ENCODE results near the gene KLF3.

Gene KLF3

GRCh38 chr4:38699112-38699511 is 35.1 kb downstream of the KLF3 start:
- no peak for DNase-seq

DNA sequence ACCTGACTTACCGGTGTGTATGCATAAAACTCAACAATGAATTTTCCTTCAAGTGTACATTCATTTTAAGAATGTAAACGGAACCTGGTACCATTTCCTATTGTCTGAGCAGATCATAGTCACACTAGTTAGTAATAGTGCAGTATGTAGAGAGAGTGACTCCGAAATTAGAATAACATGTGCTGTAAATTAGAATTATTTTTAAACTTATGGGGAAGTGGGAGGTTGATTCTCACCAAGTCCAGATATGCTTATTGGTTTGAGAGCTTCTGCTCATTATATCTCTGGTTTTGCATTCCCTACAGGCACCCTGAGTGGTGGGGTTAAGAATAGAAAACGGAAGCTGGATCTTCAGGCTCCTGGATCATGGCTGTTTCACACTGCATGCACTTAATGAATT is 39.6 kb downstream of the KLF3 start:
- no peak for DNase-seq

DNA sequence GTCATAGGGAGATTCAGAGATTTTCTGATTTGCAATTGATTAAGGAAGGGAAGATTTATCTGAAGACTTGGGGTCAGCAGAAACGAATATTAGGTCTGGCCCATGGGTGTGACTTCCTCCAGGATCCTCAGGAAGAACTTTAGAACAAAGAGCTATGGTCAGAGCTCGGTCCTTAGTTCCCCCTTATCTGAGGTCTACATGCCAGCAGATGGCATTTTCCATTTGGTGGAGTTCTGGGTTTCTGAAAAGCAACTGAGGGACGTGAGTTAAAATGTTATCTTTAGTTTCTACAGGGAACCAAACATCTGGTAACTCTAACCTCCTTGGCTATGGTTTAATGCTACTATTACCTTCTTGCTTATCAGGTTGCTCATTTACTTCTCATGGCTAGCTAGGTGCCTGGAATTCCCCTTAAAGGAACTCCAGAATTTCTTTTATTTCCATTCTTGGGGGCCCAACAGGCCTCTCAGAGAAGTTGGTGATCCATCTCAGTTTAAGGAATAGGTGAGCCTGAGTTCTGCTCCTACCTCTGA is 40.7 kb downstream of the KLF3 start:
- no peak for DNase-seq

DNA sequence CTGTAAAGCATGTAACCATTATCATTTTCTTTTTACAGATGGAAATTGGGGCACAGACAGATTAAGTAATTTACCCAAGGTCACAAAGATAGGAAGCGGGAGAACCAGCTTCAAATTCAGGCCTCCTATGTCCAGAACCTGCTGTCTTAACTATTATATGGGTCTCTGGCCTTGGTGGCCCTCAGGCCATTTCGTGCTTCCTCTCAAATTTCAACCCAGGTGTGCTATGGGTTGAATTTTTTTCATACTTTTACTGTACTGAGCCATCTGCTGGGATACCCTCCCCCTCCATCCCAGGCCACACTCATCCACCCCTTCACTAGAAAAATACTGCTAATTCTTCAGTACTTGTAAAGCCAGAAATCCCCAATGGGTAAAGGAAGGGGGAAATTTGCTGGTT is 42.3 kb downstream of the KLF3 start:
- no peak for DNase-seq

- DNase-seq: no peak
Observed at GRCh38 chr4:38710053-38710452, 46.1 kb downstream of the KLF3 start.

DNA sequence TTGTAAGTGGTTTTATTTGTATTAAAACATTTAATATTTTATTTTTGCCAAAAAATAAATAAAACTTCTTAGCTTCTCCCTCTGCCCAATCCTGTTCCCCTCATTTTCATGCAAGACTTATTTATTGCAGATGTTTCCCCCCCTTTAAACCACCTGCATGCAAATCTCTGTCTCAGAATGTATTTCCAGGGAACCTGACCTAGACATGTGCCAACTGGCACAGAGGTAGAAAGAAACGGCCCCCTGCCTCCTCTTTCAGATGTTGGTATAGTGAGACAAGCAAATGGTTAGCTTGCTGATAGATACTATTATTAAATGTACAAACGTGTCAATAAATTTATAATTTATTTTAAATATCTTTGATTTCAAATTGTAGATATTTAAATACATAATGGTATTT is 47.1 kb downstream of the KLF3 start:
- DNase-seq: no peak

GRCh38 chr4:38715050-38715449 is 51.1 kb downstream of the KLF3 start:
- no peak for DNase-seq

GRCh38 chr4:38716256-38716655 is 52.3 kb downstream of the KLF3 start:
- DNase-seq: no peak

- no peak for DNase-seq
Observed at GRCh38 chr4:38717604-38718003, 53.6 kb downstream of the KLF3 start.

DNA sequence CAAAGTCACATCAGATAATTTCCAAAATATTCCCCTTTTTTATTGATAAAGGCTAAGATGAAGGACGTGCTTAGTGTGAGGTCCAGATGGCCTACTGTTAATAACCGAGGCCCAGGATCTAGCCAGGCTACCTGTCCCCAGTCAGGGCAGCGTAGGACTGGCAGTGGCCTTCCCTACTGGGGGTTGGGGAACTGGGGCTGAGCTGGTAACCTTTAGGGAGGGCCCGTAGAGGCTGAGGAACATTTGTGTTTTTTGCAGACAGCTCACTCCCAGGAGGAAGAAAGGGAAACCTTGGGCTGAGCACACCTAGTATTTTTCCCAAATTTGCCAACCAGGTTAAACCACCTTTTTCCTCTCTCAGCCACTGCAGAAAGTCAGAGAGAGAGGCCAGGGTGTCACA is 59.1 kb downstream of the KLF3 start:
- DNase-seq: no peak

- no peak for DNase-seq
Observed at GRCh38 chr4:38723726-38724474, 59.9 kb downstream of the KLF3 start.

GRCh38 chr4:38724475-38724808 is 60.4 kb downstream of the KLF3 start:
- no peak for DNase-seq

DNA sequence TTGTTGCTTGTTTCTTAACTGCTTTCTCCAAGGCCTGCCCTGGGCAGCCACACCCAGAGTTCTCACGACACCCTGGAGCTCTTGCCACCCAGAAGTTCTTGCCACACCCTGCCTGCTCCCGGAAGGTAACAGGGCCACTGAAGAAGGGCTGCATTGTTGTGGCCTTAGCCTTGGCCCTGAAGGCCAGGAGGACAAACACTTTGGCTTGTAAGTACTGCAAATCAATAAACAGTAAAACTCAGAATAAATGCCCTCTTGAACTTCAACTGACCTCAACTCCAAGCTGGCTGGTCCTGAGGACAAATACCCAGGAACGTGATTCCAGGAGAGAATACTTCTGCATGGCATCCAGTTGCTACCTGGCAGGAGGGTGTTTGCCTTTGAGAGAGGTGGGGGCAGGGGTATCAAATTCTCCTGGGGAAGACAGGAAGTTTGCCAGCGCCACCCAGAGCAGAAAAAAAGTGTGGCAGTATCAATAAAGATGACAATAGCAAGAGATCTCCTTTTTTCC is 64.7 kb downstream of the KLF3 start:
- no peak for DNase-seq

- no peak for DNase-seq
Observed at GRCh38 chr4:38730493-38730829, 66.5 kb downstream of the KLF3 start.

DNA sequence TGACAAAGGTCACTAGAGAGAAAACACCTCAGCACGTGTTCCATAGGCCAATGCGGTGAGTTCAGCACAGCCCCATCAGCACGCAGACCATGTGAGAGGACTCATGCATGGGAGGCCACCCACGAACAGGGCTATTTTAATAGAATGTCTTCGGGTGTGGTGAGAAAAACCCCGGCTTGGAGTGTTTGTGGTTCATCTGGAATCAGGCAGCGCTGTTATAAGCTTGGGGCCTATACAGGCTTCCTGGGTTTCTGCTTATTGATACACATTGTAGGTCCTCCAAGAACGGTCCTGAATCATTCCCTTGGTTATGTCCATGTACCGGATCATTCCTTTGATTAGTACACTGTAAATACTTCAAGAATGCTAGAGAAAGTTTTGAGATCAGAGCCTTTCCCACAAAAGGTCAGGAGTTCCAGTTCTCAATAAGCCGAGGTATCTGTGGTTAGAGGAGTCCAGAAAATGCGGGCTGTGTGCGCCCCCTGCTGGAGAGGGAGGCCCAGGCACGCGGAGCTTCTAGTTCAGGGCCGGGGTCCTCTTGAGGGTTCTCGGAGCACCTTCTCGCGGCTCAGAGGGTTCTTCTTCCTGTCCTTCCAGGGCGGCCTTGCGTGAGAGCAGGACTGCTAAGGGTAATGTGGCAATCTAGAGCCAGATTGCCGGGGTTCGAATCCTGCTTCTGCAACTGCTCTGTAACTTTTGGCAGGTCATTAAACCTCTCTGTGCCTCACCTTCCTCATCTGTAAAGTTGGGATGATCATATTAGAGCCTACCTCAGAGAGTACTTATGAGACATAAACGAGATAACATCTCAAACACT is 67.0 kb downstream of the KLF3 start:
- peak; percentile 89 to 92 for DNase-seq

GRCh38 chr4:38733663-38734062 is 69.7 kb downstream of the KLF3 start:
- DNase-seq: no peak

GRCh38 chr4:38734446-38734845 is 70.4 kb downstream of the KLF3 start:
- no peak for DNase-seq

GRCh38 chr4:38734911-38735310 is 70.9 kb downstream of the KLF3 start:
- no peak for DNase-seq

DNA sequence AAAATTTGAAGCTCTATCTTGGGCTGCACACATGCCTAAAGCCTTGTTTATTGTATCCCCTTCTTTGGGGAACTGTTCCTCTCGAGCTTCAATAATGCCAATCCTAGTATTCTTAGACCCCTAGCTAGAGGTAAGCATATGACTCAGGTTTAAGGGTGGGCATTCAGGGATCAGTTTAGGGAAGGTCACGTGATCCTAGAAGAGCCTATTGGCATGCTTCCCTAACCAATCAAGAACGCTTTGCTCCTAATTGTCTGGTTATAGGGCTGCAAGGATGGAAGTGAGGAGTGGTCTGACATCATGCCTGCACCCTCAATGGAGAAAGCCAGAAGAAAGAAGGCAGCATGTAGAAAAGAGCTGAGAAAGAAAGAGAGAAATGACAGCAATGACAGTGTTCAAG is 71.9 kb downstream of the KLF3 start:
- DNase-seq: no peak

GRCh38 chr4:38738940-38739803 is 75.2 kb downstream of the KLF3 start:
- DNase-seq: no peak

DNA sequence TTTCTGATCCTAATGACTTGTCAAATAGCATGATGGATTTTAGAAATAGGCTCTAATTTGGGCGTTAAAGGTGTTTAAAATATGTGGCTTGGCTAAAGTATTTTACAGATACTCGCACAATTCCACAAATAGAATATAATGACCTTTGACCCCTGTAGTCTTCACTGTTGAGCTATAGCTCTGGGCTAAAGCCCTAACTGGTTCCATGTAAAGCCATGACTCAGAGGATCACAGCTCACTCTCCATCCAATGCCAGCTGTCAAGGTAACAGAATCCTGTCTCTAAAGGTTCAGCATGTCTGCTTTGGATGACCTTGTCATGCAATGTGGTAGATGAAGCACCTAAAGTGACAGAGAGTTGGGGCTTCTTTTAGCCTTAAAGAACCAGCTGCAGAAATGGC is 76.3 kb downstream of the KLF3 start:
- DNase-seq: no peak

DNA sequence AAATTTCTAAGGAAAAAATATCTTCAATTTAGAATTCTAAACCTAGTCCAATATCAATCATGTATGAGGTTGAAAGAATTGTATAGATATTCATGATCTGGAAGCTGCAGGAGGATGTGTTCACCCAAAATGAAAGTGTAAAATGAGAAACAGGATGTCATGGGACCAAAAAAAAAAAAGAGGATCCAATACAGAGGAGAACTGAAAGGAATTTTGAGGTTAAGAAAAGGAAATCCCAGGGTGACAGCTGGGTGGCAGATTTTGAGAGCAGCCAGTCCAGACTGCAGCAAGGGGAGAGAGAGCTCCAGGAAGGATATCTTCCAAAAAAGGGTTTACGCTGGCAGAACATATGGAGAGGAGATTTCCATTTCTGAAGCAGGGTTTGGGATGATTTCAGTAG is 79.9 kb downstream of the KLF3 start:
- DNase-seq: no peak

GRCh38 chr4:38745881-38746280 is 81.9 kb downstream of the KLF3 start:
- no peak for DNase-seq

All from activated T-cell treated with anti-CD3 and anti-CD28 coated beads, Interleukin-2, amount 50 U/mL, for 48 hours (primary cell).